Esophagus muscularis mucosa (tissue), 4 donors: ENCODE results near the gene LOXL4. TPM values are rescaled to one million over a fixed set of nuclear protein-coding genes. Genes with fewer than 3 reads are reported as not detected.

ENCODE experiments used
- DNase-seq: peaks from one replicate; pipeline ENCODE4 v3.0.0-alpha.2; 2017; ENCODE audit errors: extremely low spot score
- H3K27ac ChIP-seq, 4 donors: fragments of 200-600 bp; sonication (generic); replicated peaks in 1 of 4; 1 replicate in 3 of 4; 2 replicates in 1 of 4; pipeline ENCODE4 v1.5.1; 2016 to 2019; ENCODE audit warnings: mild to moderate bottlenecking in 1 of 4
- H3K27me3 ChIP-seq, 4 donors: fragments of 200-600 bp; sonication (generic); one replicate each; pipeline versions ENCODE4 v1.5.1 to v1.6.0; 2016 to 2019
- H3K36me3 ChIP-seq, 4 donors: fragments of 200-600 bp; sonication (generic); one replicate each; pipeline ENCODE4 v1.5.1; 2016 to 2019
- H3K4me1 ChIP-seq, 4 donors: fragments of 200-600 bp; sonication (generic); one replicate each; pipeline ENCODE4 v1.5.1; 2016 to 2019
- H3K4me3 ChIP-seq, 4 donors: fragments of 200-600 bp; sonication (generic); 1 replicate in 2 of 4; 2 replicates in 2 of 4; pipeline ENCODE4 v1.5.1; 2016 to 2019; ENCODE audit warnings: mild to moderate bottlenecking in 4 of 4, moderate library complexity in 1 of 4
- H3K9me3 ChIP-seq, 4 donors: fragments of 200-600 bp; sonication (generic); 1 replicate in 3 of 4; 2 replicates in 1 of 4; pipeline ENCODE4 v1.5.1; 2016 to 2019
- EP300 ChIP-seq: sonication (generic); formaldehyde crosslinking; IDR thresholded peaks from one replicate; pipeline ENCODE4 v1.6.1; 2017; ENCODE audit warnings: antibody characterized with exemption
- POLR2A ChIP-seq: fragments of 450-650 bp; IDR thresholded peaks from one replicate; pipeline ENCODE4 v1.6.1; 2017; ENCODE audit warnings: antibody characterized with exemption, moderate library complexity, mild to moderate bottlenecking, low read depth
- POLR2AphosphoS5 ChIP-seq, 2 donors: sonication (generic); formaldehyde crosslinking; IDR thresholded peaks; one replicate each; pipeline ENCODE4 v1.6.1; 2017; ENCODE audit warnings: antibody characterized with exemption in 2 of 2
- WGBS: methylation state at CpG from one replicate; pipeline ENCODE4 v1.1.5; 2018; 5-methylcytosine and 5-hydroxymethylcytosine counted together
- intact Hi-C: fragments of 100-400 bp; cut with DNase I; formaldehyde crosslinking; loops from one replicate; pipeline ENCODE4 v1.15.1; 2023
- total RNA-seq, 4 donors: library from RNA; depleted of rRNA; stranded (reverse); fragments of >200 nt; gene quantifications; one replicate each; pipeline versions ENCODE4 v1.1.0 to v1.2.1, GENCODE V29; 2016
- TF ChIP-seq, protein P1 (sequence below), 3 experiments: fragments of 200-600 bp in 2 of 3; fragments of 450-650 bp in 1 of 3; sonication (generic) in 2 of 3; IDR thresholded peaks; one replicate each; pipeline ENCODE4 v1.5.1; 2017 to 2019; ENCODE audit warnings: antibody characterized with exemption in 3 of 3, mild to moderate bottlenecking in 2 of 3, moderate library complexity in 1 of 3

Gene LOXL4
- total RNA-seq, 4 donors from 2014 or later: 9.4 to 19.4 (median 12.6) TPM

GRCh38 chr10:98226508-98227144, 41.4 kb downstream of the LOXL4 start:
- Histone ChIP-seq H3K4me1 (peaks cover 0 to 14% (median 6%) of the 10 kb centered on the region in 4 donors), H3K4me3 (no peak overlapping the region), H3K36me3 (peaks cover 0 to 5% (median 0%) of the 10 kb centered on the region in 4 donors), H3K27ac (no peak overlapping the region), H3K27me3 (no peaks in the 10 kb centered on the region), H3K9me3 (peaks cover 0 to 5% (median 0%) of the 10 kb centered on the region in 4 donors)
- intact Hi-C loops: no loop called here
- WGBS: 88% methylated on average over 1 of the region's 1 CpG
- no peak for DNase-seq
- TF ChIP-seq EP300 (no peak), POLR2A (no peak), POLR2AphosphoS5 (IDR thresholded peaks at IDR 0.05) (no peak)
- TF ChIP-seq, protein P1, sequence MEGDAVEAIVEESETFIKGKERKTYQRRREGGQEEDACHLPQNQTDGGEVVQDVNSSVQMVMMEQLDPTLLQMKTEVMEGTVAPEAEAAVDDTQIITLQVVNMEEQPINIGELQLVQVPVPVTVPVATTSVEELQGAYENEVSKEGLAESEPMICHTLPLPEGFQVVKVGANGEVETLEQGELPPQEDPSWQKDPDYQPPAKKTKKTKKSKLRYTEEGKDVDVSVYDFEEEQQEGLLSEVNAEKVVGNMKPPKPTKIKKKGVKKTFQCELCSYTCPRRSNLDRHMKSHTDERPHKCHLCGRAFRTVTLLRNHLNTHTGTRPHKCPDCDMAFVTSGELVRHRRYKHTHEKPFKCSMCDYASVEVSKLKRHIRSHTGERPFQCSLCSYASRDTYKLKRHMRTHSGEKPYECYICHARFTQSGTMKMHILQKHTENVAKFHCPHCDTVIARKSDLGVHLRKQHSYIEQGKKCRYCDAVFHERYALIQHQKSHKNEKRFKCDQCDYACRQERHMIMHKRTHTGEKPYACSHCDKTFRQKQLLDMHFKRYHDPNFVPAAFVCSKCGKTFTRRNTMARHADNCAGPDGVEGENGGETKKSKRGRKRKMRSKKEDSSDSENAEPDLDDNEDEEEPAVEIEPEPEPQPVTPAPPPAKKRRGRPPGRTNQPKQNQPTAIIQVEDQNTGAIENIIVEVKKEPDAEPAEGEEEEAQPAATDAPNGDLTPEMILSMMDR (IDR thresholded peaks at IDR 0.05): no peak

DNA sequence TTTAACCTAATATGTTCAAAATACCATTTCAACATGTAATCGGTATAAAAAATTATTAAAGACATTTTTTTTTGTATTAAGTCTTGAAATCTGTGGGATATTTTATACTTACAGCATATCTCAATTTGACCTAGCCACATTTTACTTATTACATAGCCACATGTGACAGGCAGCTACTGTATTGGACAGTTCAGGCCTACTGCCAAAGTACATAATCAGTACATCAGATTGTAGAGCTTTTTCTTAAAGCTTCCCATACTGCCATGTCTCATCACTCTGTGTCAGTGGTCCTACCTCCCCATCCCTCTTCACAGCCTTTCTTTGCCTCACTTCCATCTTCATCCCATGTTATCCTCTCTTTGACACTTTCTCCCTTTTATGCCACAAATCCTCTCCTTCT, 43.0 kb downstream of the LOXL4 start:
- TF ChIP-seq, protein P1 (IDR thresholded peaks at IDR 0.05): no peak
- TF ChIP-seq POLR2AphosphoS5 (IDR thresholded peaks at IDR 0.05) (no peak), EP300 (no peak), POLR2A (no peak)
- Histone ChIP-seq H3K9me3 (peaks cover 0 to 6% (median under 1%) of the 10 kb centered on the region in 4 donors), H3K4me1 (peaks cover 0 to 14% (median 6%) of the 10 kb centered on the region in 4 donors), H3K36me3 (no peaks in the 10 kb centered on the region), H3K4me3 (no peak overlapping the region), H3K27ac (no peak overlapping the region), H3K27me3 (no peaks in the 10 kb centered on the region)
- intact Hi-C loops: no loop called here
- DNase-seq: no peak
- WGBS: 92% methylated on average over 1 of the region's 1 CpG

DNA sequence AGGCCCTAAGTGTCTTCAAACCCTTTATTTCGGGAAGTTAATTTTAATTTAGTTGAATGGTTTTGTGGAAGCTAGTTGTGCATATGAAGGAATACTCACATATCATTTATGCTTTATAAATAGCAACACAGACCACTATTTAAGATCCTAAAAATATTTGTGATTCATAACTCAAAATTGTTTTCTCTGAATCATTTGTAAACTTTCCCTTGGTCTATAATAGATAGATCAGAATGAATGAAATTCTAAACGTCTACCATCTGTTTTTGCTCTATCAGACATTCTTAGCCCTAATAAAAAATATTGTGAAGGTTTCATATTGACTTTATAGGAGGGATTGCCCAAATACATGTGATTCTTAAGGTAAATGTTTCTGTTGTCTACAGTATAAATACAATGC, 43.5 kb downstream of the LOXL4 start:
- H3K27ac ChIP-seq: no peak overlapping the region
- no peaks in the 10 kb centered on the region for H3K36me3 ChIP-seq
- intact Hi-C loops: no loop called here
- H3K27me3 ChIP-seq: no peaks in the 10 kb centered on the region
- H3K9me3 ChIP-seq: peaks cover 0 to 11% (median 3%) of the 10 kb centered on the region in 4 donors
- no peak overlapping the region for H3K4me3 ChIP-seq
- no peak for DNase-seq
- H3K4me1 ChIP-seq: peaks cover 0 to 14% (median 6%) of the 10 kb centered on the region in 4 donors
- TF ChIP-seq POLR2AphosphoS5 (IDR thresholded peaks at IDR 0.05): no peak
- TF ChIP-seq EP300: no peak
- no peak for TF ChIP-seq POLR2A
- TF ChIP-seq, protein P1 (IDR thresholded peaks at IDR 0.05): no peak
- WGBS: 69% methylated on average over 2 of the region's 2 CpGs

DNA sequence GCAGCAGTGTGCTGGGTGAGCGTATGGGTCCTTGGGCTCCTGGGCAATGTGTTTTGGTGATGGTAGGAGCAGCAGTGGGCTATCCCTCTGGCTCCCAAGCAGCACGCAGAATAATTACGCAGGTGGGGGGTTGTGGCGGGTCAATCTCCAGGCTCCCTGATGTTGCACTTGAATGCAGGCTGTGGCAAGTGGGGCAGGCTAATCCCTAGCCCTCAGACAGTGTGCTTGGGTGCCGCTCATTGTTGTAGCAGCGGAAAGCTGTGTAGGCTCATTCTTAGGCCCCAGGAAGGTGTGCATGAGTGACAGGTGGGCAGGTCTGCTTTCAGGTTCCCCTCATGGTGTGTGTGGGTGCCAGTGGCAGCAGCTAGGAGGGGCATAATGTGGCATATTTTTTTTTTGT, 44.1 kb downstream of the LOXL4 start:
- DNase-seq: no peak
- TF ChIP-seq POLR2A: no peak
- TF ChIP-seq, protein P1 (IDR thresholded peaks at IDR 0.05): no peak
- no peak for TF ChIP-seq EP300
- no peak for TF ChIP-seq POLR2AphosphoS5 (IDR thresholded peaks at IDR 0.05)
- H3K27ac ChIP-seq: no peak overlapping the region
- no peaks in the 10 kb centered on the region for H3K27me3 ChIP-seq
- peaks cover 0 to 14% (median 6%) of the 10 kb centered on the region in 4 donors for H3K4me1 ChIP-seq
- H3K4me3 ChIP-seq: no peak overlapping the region
- peaks cover 0 to 18% (median 9%) of the 10 kb centered on the region in 4 donors for H3K9me3 ChIP-seq
- intact Hi-C loops: no loop called here
- H3K36me3 ChIP-seq: no peaks in the 10 kb centered on the region
- WGBS: 92% methylated on average over 2 of the region's 6 CpGs

- 62% methylated on average over 1 of the region's 1 CpG for WGBS
- intact Hi-C loops: no loop called here
- H3K4me1 ChIP-seq: peaks cover 0 to 5% (median 0%) of the 10 kb centered on the region in 4 donors
- no peak overlapping the region for H3K4me3 ChIP-seq
- no peaks in the 10 kb centered on the region for H3K36me3 ChIP-seq
- no peak overlapping the region for H3K27ac ChIP-seq
- no peak for DNase-seq
- TF ChIP-seq POLR2AphosphoS5 (IDR thresholded peaks at IDR 0.05): no peak
- TF ChIP-seq EP300: no peak
- TF ChIP-seq, protein P1 (IDR thresholded peaks at IDR 0.05): no peak
- no peak for TF ChIP-seq POLR2A
- H3K9me3 ChIP-seq: peaks cover 0 to 18% (median 15%) of the 10 kb centered on the region in 4 donors
- no peaks in the 10 kb centered on the region for H3K27me3 ChIP-seq
Observed at GRCh38 chr10:98217801-98218200, 50.2 kb downstream of the LOXL4 start.
